ENCODE results near the gene TOE1. TPM values are rescaled to one million over a fixed set of nuclear protein-coding genes. Genes with fewer than 3 reads are reported as not detected.
A peak's percentile ranks its signal among the peaks of the same experiment; 100 is the strongest.
"Not testable (repeated sequence)": the region's sequence is repeated elsewhere in the genome, so short reads cannot be mapped to it uniquely, and the experiment has no call there.

The TOE1 gene
- total RNA-seq, 1 donor from 2014 or later: 38.2 TPM

- peaks cover under 1% of the 10 kb centered on the region for H3K4me1 Mint-ChIP-seq
- no peak for DNase-seq
- no peaks in the 10 kb centered on the region for H3K36me3 Mint-ChIP-seq (ENCODE audit: low read depth)
- H3K27me3 Mint-ChIP-seq: no peaks in the 10 kb centered on the region
- no peak overlapping the region for H3K27ac Mint-ChIP-seq
- no peaks in the 10 kb centered on the region for H3K9me3 Mint-ChIP-seq
- H3K4me3 Mint-ChIP-seq: no peak overlapping the region
- intact Hi-C loops (cut with micrococcal nuclease): no loop called here
Observed at GRCh38 chr1:45354838-45355237, 14.9 kb downstream of the TOE1 start.

GRCh38 chr1:45355683-45356082 lies 15.7 kb downstream of the TOE1 start:
- Mint-ChIP-seq H3K27ac (no peak overlapping the region), H3K27me3 (no peaks in the 10 kb centered on the region), H3K9me3 (no peaks in the 10 kb centered on the region), H3K36me3 (ENCODE audit: low read depth) (no peaks in the 10 kb centered on the region), H3K4me1 (peaks cover 6% of the 10 kb centered on the region), H3K4me3 (no peak overlapping the region)
- no peak for DNase-seq
- intact Hi-C loops (cut with micrococcal nuclease): no loop called here

- H3K9me3 Mint-ChIP-seq: no peaks in the 10 kb centered on the region
- H3K27ac Mint-ChIP-seq: no peak overlapping the region
- peaks cover 6% of the 10 kb centered on the region for H3K4me1 Mint-ChIP-seq
- H3K27me3 Mint-ChIP-seq: no peaks in the 10 kb centered on the region
- no peak for DNase-seq
- H3K36me3 Mint-ChIP-seq (ENCODE audit: low read depth): no peaks in the 10 kb centered on the region
- no peak overlapping the region for H3K4me3 Mint-ChIP-seq
- intact Hi-C loops (cut with micrococcal nuclease): no loop called here
Observed at GRCh38 chr1:45356186-45356585, 16.2 kb downstream of the TOE1 start.

GRCh38 chr1:45359882-45360513 lies 20.0 kb downstream of the TOE1 start:
- DNase-seq: peak; percentile 82
- Mint-ChIP-seq H3K9me3 (no peaks in the 10 kb centered on the region), H3K27me3 (no peaks in the 10 kb centered on the region), H3K4me1 (peaks cover 6% of the 10 kb centered on the region), H3K4me3 (no peak overlapping the region), H3K27ac (no peak overlapping the region), H3K36me3 (ENCODE audit: low read depth) (no peaks in the 10 kb centered on the region)
- intact Hi-C loops (cut with micrococcal nuclease): loop anchor here (1.0 kb wide), 2 partner anchors 133 to 210 kb away; no protein-coding TSS in a partner anchor

GRCh38 chr1:45360981-45361380 lies 21.0 kb downstream of the TOE1 start:
- DNase-seq; H3K36me3 Mint-ChIP-seq (ENCODE audit: low read depth); H3K27me3 Mint-ChIP-seq; H3K4me3 Mint-ChIP-seq; H3K9me3 Mint-ChIP-seq; H3K4me1 Mint-ChIP-seq; H3K27ac Mint-ChIP-seq: not testable (repeated sequence)
- intact Hi-C loops (cut with micrococcal nuclease): loop anchor here (1.0 kb wide), 2 partner anchors 132 to 209 kb away; no protein-coding TSS in a partner anchor

- no peaks in the 10 kb centered on the region for H3K27me3 Mint-ChIP-seq
- peaks cover 6% of the 10 kb centered on the region for H3K4me1 Mint-ChIP-seq
- DNase-seq: no peak
- no peak overlapping the region for H3K27ac Mint-ChIP-seq
- intact Hi-C loops (cut with micrococcal nuclease): no loop called here
- no peaks in the 10 kb centered on the region for H3K36me3 Mint-ChIP-seq (ENCODE audit: low read depth)
- H3K4me3 Mint-ChIP-seq: no peak overlapping the region
- H3K9me3 Mint-ChIP-seq: no peaks in the 10 kb centered on the region
Observed at GRCh38 chr1:45364294-45364693, 24.3 kb downstream of the TOE1 start.

GRCh38 chr1:45365051-45365450 lies 25.1 kb downstream of the TOE1 start:
- H3K36me3 Mint-ChIP-seq (ENCODE audit: low read depth): no peaks in the 10 kb centered on the region
- no peaks in the 10 kb centered on the region for H3K27me3 Mint-ChIP-seq
- intact Hi-C loops (cut with micrococcal nuclease): no loop called here
- H3K27ac Mint-ChIP-seq: no peak overlapping the region
- H3K9me3 Mint-ChIP-seq: no peaks in the 10 kb centered on the region
- H3K4me3 Mint-ChIP-seq: no peak overlapping the region
- no peak for DNase-seq
- peaks cover 3% of the 10 kb centered on the region for H3K4me1 Mint-ChIP-seq

- no peaks in the 10 kb centered on the region for H3K36me3 Mint-ChIP-seq (ENCODE audit: low read depth)
- peaks cover 7% of the 10 kb centered on the region for H3K4me1 Mint-ChIP-seq
- intact Hi-C loops (cut with micrococcal nuclease): no loop called here
- no peak overlapping the region for H3K4me3 Mint-ChIP-seq
- no peak overlapping the region for H3K27ac Mint-ChIP-seq
- no peaks in the 10 kb centered on the region for H3K27me3 Mint-ChIP-seq
- DNase-seq: no peak
- no peaks in the 10 kb centered on the region for H3K9me3 Mint-ChIP-seq
Observed at GRCh38 chr1:45370575-45370974, 30.6 kb downstream of the TOE1 start.

GRCh38 chr1:45373573-45373972 lies 33.6 kb downstream of the TOE1 start:
- H3K27me3 Mint-ChIP-seq: no peaks in the 10 kb centered on the region
- no peak overlapping the region for H3K27ac Mint-ChIP-seq
- H3K9me3 Mint-ChIP-seq: no peaks in the 10 kb centered on the region
- no peak overlapping the region for H3K4me3 Mint-ChIP-seq
- intact Hi-C loops (cut with micrococcal nuclease): no loop called here
- H3K4me1 Mint-ChIP-seq: peaks cover 7% of the 10 kb centered on the region
- no peaks in the 10 kb centered on the region for H3K36me3 Mint-ChIP-seq (ENCODE audit: low read depth)
- no peak for DNase-seq

GRCh38 chr1:45375104-45376090 lies 35.4 kb downstream of the TOE1 start:
- Mint-ChIP-seq H3K4me3 (no peak overlapping the region), H3K27ac (no peak overlapping the region), H3K4me1 (peaks cover 7% of the 10 kb centered on the region), H3K27me3 (no peaks in the 10 kb centered on the region), H3K9me3 (no peaks in the 10 kb centered on the region), H3K36me3 (ENCODE audit: low read depth) (no peaks in the 10 kb centered on the region)
- DNase-seq: no peak
- intact Hi-C loops (cut with micrococcal nuclease): no loop called here

- Mint-ChIP-seq H3K36me3 (ENCODE audit: low read depth) (no peaks in the 10 kb centered on the region), H3K27ac (no peak overlapping the region), H3K4me3 (no peak overlapping the region), H3K4me1 (peaks cover 2% of the 10 kb centered on the region), H3K9me3 (no peaks in the 10 kb centered on the region), H3K27me3 (no peaks in the 10 kb centered on the region)
- intact Hi-C loops (cut with micrococcal nuclease): no loop called here
- no peak for DNase-seq
Observed at GRCh38 chr1:45378184-45378583, 38.2 kb downstream of the TOE1 start.

- H3K27ac Mint-ChIP-seq: no peak overlapping the region
- H3K4me1 Mint-ChIP-seq: no peaks in the 10 kb centered on the region
- H3K36me3 Mint-ChIP-seq (ENCODE audit: low read depth): no peaks in the 10 kb centered on the region
- no peaks in the 10 kb centered on the region for H3K9me3 Mint-ChIP-seq
- no peak for DNase-seq
- H3K4me3 Mint-ChIP-seq: no peak overlapping the region
- H3K27me3 Mint-ChIP-seq: no peaks in the 10 kb centered on the region
- intact Hi-C loops (cut with micrococcal nuclease): no loop called here
Observed at GRCh38 chr1:45379524-45379923, 39.6 kb downstream of the TOE1 start.

GRCh38 chr1:45380125-45380524 lies 40.2 kb downstream of the TOE1 start:
- Mint-ChIP-seq H3K27me3 (no peaks in the 10 kb centered on the region), H3K27ac (no peak overlapping the region), H3K4me1 (no peaks in the 10 kb centered on the region)

GRCh38 chr1:45380730-45381129 lies 40.8 kb downstream of the TOE1 start:
- Mint-ChIP-seq H3K9me3 (no peaks in the 10 kb centered on the region), H3K36me3 (ENCODE audit: low read depth) (no peaks in the 10 kb centered on the region), H3K4me1 (no peaks in the 10 kb centered on the region), H3K27me3 (no peaks in the 10 kb centered on the region), H3K4me3 (no peak overlapping the region), H3K27ac (no peak overlapping the region)
- intact Hi-C loops (cut with micrococcal nuclease): no loop called here
- no peak for DNase-seq

More at GRCh38 chr1:45380125-45380524, 40.2 kb downstream of the TOE1 start:
- Mint-ChIP-seq H3K4me3 (no peak overlapping the region), H3K36me3 (ENCODE audit: low read depth) (no peaks in the 10 kb centered on the region), H3K9me3 (no peaks in the 10 kb centered on the region)
- no peak for DNase-seq
- intact Hi-C loops (cut with micrococcal nuclease): no loop called here

Measured in activated CD4-positive, alpha-beta T cell treated with anti-CD3 and anti-CD28 coated beads, Interleukin-2, amount 10 ng/mL, durations not matched to agents 24 days and 14 days (primary cell).